AG04449 (cell line): ENCODE results near the gene RER1.
A peak's percentile ranks its signal among the peaks of the same experiment; 100 is the strongest.

Experiments
- CTCF ChIA-PET: fragments of 350-600 bp; formaldehyde crosslinking; extraction: SDS; loops from one replicate; lab custom pipeline; 2021; ENCODE audit warnings: antibody characterized with exemption; lab: Yijun Ruan, JAX
- POLR2A ChIA-PET: fragments of 400-600, 350-600 bp; formaldehyde crosslinking; extraction: SDS; loops from one replicate; lab custom pipeline; 2020; ENCODE audit warnings: antibody characterized with exemption, inconsistent platforms; lab: Yijun Ruan, JAX
- DNase-seq: peaks from one replicate; pipeline ENCODE4 v3.0.0-alpha.2; 2010; ENCODE audit warnings: low read depth, low spot score
- H3K4me3 ChIP-seq: 2 replicates; pipeline ENCODE4 v1.5.1; 2011; ENCODE audit warnings: low read depth, mild to moderate bottlenecking, control low read depth, low read length
- CTCF ChIP-seq: IDR thresholded peaks from one replicate; pipeline ENCODE4 v1.5.1; 2011; ENCODE audit warnings: mild to moderate bottlenecking, moderate library complexity, low read length, control low read depth, inconsistent platforms; ENCODE audit not compliant: insufficient read depth; ENCODE audit errors: missing control alignments

The RER1 gene

GRCh38 chr1:2412773-2413494 is 21.3 kb downstream of the RER1 start:
- POLR2A ChIA-PET: interaction anchor here (0.7 to 1.1 kb wide), 2 partner anchors 22 to 113 kb away, joined by 3 to 4 read pairs; partner anchors contain the start of genes MORN1 and RER1
- H3K4me3 ChIP-seq: peak overlapping the region; percentile 84
- DNase-seq: no peak
- TF ChIP-seq CTCF: no peak
- CTCF ChIA-PET: interaction anchor here (1.0 to 2.3 kb wide), 6 partner anchors 39 to 1012 kb away, joined by 3 to 32 read pairs (median 6); partner anchors contain the start of gene FAAP20

DNA sequence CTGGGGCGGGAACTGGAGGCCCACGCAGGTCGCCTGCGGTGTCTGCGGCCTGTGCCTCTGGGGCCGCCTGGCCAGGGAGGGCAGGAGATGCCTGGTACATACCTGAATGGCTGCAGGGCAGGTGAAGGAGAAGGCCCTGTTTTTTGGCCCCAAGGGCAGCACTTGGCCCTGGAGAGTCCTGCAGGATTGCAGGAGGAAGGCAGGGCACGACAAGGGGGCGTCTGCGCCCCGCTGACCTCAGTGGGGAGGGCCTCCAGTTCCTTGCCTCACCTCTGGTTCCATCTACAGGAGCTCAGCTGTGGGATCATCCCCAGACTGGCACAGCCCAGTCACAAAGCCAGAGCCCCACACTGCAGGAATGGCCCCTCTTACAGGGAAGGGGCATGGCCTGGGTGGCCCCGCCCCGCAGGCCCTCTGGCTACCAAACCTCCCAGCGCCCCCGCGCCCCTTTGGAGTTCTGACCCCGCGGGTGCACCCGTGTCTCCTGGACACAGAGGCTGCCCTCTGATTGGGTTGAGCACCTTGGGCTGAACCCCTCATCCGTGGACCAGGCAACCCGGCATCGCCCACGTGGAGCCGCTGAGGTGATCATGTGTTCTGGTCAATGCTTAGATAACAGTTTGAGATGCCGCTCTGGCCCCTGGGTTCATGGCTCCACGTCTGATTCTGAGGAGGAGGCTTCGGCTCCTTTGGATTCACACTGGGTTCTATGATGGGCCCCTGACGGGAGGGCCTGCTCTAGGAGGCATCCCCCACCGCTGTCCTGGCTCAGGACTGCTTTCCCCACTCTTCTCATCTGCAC is 22.1 kb downstream of the RER1 start:
- CTCF ChIA-PET: interaction anchor here (1.0 to 7.7 kb wide), 11 partner anchors 10 to 1011 kb away, joined by 3 to 138 read pairs (median 5); partner anchors contain the start of gene FAAP20
- H3K4me3 ChIP-seq: peak overlapping the region; percentile 84
- POLR2A ChIA-PET: interaction anchor here (1.1 kb wide), 1 partner anchor 22 kb away, joined by 4 read pairs; the partner anchor contains the start of genes MORN1 and RER1
- DNase-seq: no peak
- no peak for TF ChIP-seq CTCF

GRCh38 chr1:2414297-2414958 is 22.8 kb downstream of the RER1 start:
- no peak overlapping the region; the same call in 1 of the 2 replicates for H3K4me3 ChIP-seq
- DNase-seq: no peak
- peak; percentile 89 for TF ChIP-seq CTCF
- POLR2A ChIA-PET: no interaction called here
- CTCF ChIA-PET: interaction anchor here (0.6 to 7.7 kb wide), 12 partner anchors 9 to 1010 kb away, joined by 3 to 138 read pairs (median 4); partner anchors contain the start of gene TNFRSF14

GRCh38 chr1:2415337-2415736 is 23.7 kb downstream of the RER1 start:
- ChIA-PET CTCF (interaction anchor here (0.9 to 7.7 kb wide), 8 partner anchors 8 to 1009 kb away, joined by 3 to 138 read pairs (median 8); no protein-coding TSS in a partner anchor), POLR2A (interaction anchor here (0.6 kb wide), 1 partner anchor 112 kb away, joined by 3 read pairs; no protein-coding TSS in a partner anchor)
- H3K4me3 ChIP-seq: no peak overlapping the region
- TF ChIP-seq CTCF: no peak
- no peak for DNase-seq

- no peak for DNase-seq
- POLR2A ChIA-PET: interaction anchor here (0.6 kb wide), 2 partner anchors 110 to 112 kb away, joined by 3 to 5 read pairs; partner anchors contain the start of gene PANK4
- CTCF ChIA-PET: interaction anchor here (0.9 to 7.7 kb wide), 8 partner anchors 8 to 1008 kb away, joined by 3 to 138 read pairs (median 5); no protein-coding TSS in a partner anchor
- H3K4me3 ChIP-seq: no peak overlapping the region
- TF ChIP-seq CTCF: no peak
Observed at GRCh38 chr1:2415801-2416208, 24.2 kb downstream of the RER1 start.
